ENCODE measurements around the gene SPDEF. TPM values are rescaled to one million over a fixed set of nuclear protein-coding genes. Genes with fewer than 3 reads are reported as not detected.

SPDEF gene
- total and polyA plus RNA-seq, 2 donors (not counting 1 experiment from before 2014, with no cell fraction given) = under 0.01 to 0.03 TPM

GRCh38 chr6:34494973-34495372, 61.2 kb downstream of the SPDEF start:
- no peak for TF ChIP-seq EZH2 (IDR thresholded peaks at IDR 0.05; ENCODE audit: low read length, missing control alignments)
- no peak for TF ChIP-seq CTCF (conservative IDR thresholded peaks at IDR 0.05 in 1 of 2, IDR thresholded peaks at IDR 0.05 in 1 of 2; ENCODE audit: low read depth in 1 of 2, low read length in 2 of 2)
- Histone ChIP-seq H2AFZ (ENCODE audit: low read length) (no peak overlapping the region), H3K9ac (ENCODE audit: insufficient read depth, low read length) (no peak overlapping the region)

GRCh38 chr6:34493344-34493743, 62.8 kb downstream of the SPDEF start:
- Histone ChIP-seq H3K4me2 (ENCODE audit: extremely low read depth, insufficient read depth, low read length) (no peak overlapping the region), H3K4me3 (replicated peaks in 1 of 4; ENCODE audit: control extremely low read depth in 1 of 4, insufficient read depth in 1 of 4, low read depth in 3 of 4, low read length in 4 of 4) (no peak overlapping the region), H3K79me2 (ENCODE audit: control insufficient read depth, insufficient read depth, low read length) (no peaks in the 10 kb centered on the region), H4K20me1 (ENCODE audit: control insufficient read depth, extremely low read depth, insufficient read depth, low read length) (no peaks in the 10 kb centered on the region), H3K27ac (ENCODE audit: insufficient read depth, low read length) (no peak overlapping the region), H2AFZ (ENCODE audit: low read length) (no peak overlapping the region), H3K9me3 (ENCODE audit: control insufficient read depth, insufficient read depth, low read depth, low read length) (no peaks in the 10 kb centered on the region), H3K27me3 (ENCODE audit: control insufficient read depth, insufficient read depth, low read length) (no peaks in the 10 kb centered on the region), H3K4me1 (ENCODE audit: control insufficient read depth, extremely low read depth, insufficient read depth, low read length) (no peaks in the 10 kb centered on the region), H3K9ac (ENCODE audit: insufficient read depth, low read length) (no peak overlapping the region), H3K36me3 (ENCODE audit: control insufficient read depth, insufficient read depth, low read length) (no peaks in the 10 kb centered on the region)
- DNase-seq (ENCODE audit: low read depth in 2 of 2) = no peak
- TF ChIP-seq EZH2 (IDR thresholded peaks at IDR 0.05; ENCODE audit: low read length, missing control alignments) = no peak
- TF ChIP-seq CTCF (conservative IDR thresholded peaks at IDR 0.05 in 1 of 2, IDR thresholded peaks at IDR 0.05 in 1 of 2; ENCODE audit: low read depth in 1 of 2, low read length in 2 of 2) = no peak

More at GRCh38 chr6:34494973-34495372, 61.2 kb downstream of the SPDEF start:
- Histone ChIP-seq H3K27ac (ENCODE audit: insufficient read depth, low read length) (no peak overlapping the region), H3K9me3 (ENCODE audit: control insufficient read depth, insufficient read depth, low read depth, low read length) (no peaks in the 10 kb centered on the region), H3K4me1 (ENCODE audit: control insufficient read depth, extremely low read depth, insufficient read depth, low read length) (no peaks in the 10 kb centered on the region), H4K20me1 (ENCODE audit: control insufficient read depth, extremely low read depth, insufficient read depth, low read length) (no peaks in the 10 kb centered on the region), H3K4me3 (replicated peaks in 1 of 4; ENCODE audit: control extremely low read depth in 1 of 4, insufficient read depth in 1 of 4, low read depth in 3 of 4, low read length in 4 of 4) (no peak overlapping the region), H3K36me3 (ENCODE audit: control insufficient read depth, insufficient read depth, low read length) (no peaks in the 10 kb centered on the region), H3K4me2 (ENCODE audit: extremely low read depth, insufficient read depth, low read length) (no peak overlapping the region), H3K27me3 (ENCODE audit: control insufficient read depth, insufficient read depth, low read length) (no peaks in the 10 kb centered on the region), H3K79me2 (ENCODE audit: control insufficient read depth, insufficient read depth, low read length) (no peaks in the 10 kb centered on the region)
- no peak for DNase-seq (ENCODE audit: low read depth in 2 of 2)

- H4K20me1 ChIP-seq (ENCODE audit: control insufficient read depth, extremely low read depth, insufficient read depth, low read length) = no peaks in the 10 kb centered on the region
- no peaks in the 10 kb centered on the region for H3K4me1 ChIP-seq (ENCODE audit: control insufficient read depth, extremely low read depth, insufficient read depth, low read length)
- H3K4me2 ChIP-seq (ENCODE audit: extremely low read depth, insufficient read depth, low read length) = no peak overlapping the region
- no peaks in the 10 kb centered on the region for H3K79me2 ChIP-seq (ENCODE audit: control insufficient read depth, insufficient read depth, low read length)
- peak; percentile 38 to 53 for DNase-seq (ENCODE audit: low read depth in 2 of 2)
- peaks cover 3% of the 10 kb centered on the region for H3K27me3 ChIP-seq (ENCODE audit: control insufficient read depth, insufficient read depth, low read length)
- TF ChIP-seq CTCF (conservative IDR thresholded peaks at IDR 0.05 in 1 of 2, IDR thresholded peaks at IDR 0.05 in 1 of 2; ENCODE audit: low read depth in 1 of 2, low read length in 2 of 2) (no peak), EZH2 (IDR thresholded peaks at IDR 0.05; ENCODE audit: low read length, missing control alignments) (no peak)
- H3K9ac ChIP-seq (ENCODE audit: insufficient read depth, low read length) = no peak overlapping the region
- no peaks in the 10 kb centered on the region for H3K9me3 ChIP-seq (ENCODE audit: control insufficient read depth, insufficient read depth, low read depth, low read length)
- no peak overlapping the region for H3K4me3 ChIP-seq (replicated peaks in 1 of 4; ENCODE audit: control extremely low read depth in 1 of 4, insufficient read depth in 1 of 4, low read depth in 3 of 4, low read length in 4 of 4)
- H2AFZ ChIP-seq (ENCODE audit: low read length) = no peak overlapping the region
- H3K36me3 ChIP-seq (ENCODE audit: control insufficient read depth, insufficient read depth, low read length) = no peaks in the 10 kb centered on the region
- no peak overlapping the region for H3K27ac ChIP-seq (ENCODE audit: insufficient read depth, low read length)
Measured at GRCh38 chr6:34491091-34491430, 65.1 kb downstream of the SPDEF start.

Data from fibroblast of lung (primary cell).